Fibroblast of skin of back (primary cell): ENCODE data around the gene XYLT1.

Experiments
- DNase-seq: peaks from one replicate; pipeline ENCODE4 v3.0.0-alpha.2; 2013

XYLT1 gene

GRCh38 chr16:17281052-17281451, 189.7 kb downstream of the XYLT1 start:
- DNase-seq: no peak

- DNase-seq: no peak
These were observed 191.8 kb downstream of the XYLT1 start for GRCh38 chr16:17278988-17279387.

GRCh38 chr16:17277981-17278381, 192.8 kb downstream of the XYLT1 start:
- DNase-seq: no peak

- DNase-seq: no peak
These were observed 194.2 kb downstream of the XYLT1 start for GRCh38 chr16:17276610-17277009.

- no peak for DNase-seq
These were observed 194.7 kb downstream of the XYLT1 start for GRCh38 chr16:17276010-17276530.

GRCh38 chr16:17275076-17276009, 195.4 kb downstream of the XYLT1 start:
- peak; percentile 20 for DNase-seq

GRCh38 chr16:17273142-17273561, 197.6 kb downstream of the XYLT1 start:
- DNase-seq: peak; percentile 94

- DNase-seq: no peak
These were observed 198.0 kb downstream of the XYLT1 start for GRCh38 chr16:17272716-17273115.

- DNase-seq: peak; percentile 52
These were observed 199.1 kb downstream of the XYLT1 start for GRCh38 chr16:17271687-17272086.

GRCh38 chr16:17270683-17271109, 200.1 kb downstream of the XYLT1 start:
- DNase-seq: no peak

GRCh38 chr16:17270111-17270510, 200.6 kb downstream of the XYLT1 start:
- no peak for DNase-seq

- peak; percentile 38 for DNase-seq
These were observed 201.3 kb downstream of the XYLT1 start for GRCh38 chr16:17269439-17269838.

- no peak for DNase-seq
These were observed 204.0 kb downstream of the XYLT1 start for GRCh38 chr16:17266608-17267313.

- DNase-seq: no peak
These were observed 205.6 kb downstream of the XYLT1 start for GRCh38 chr16:17265154-17265553.

GRCh38 chr16:17261197-17261858, 209.4 kb downstream of the XYLT1 start:
- DNase-seq: no peak

GRCh38 chr16:17260276-17260849, 210.4 kb downstream of the XYLT1 start:
- no peak for DNase-seq

- DNase-seq: peak; percentile 53
These were observed 210.9 kb downstream of the XYLT1 start for GRCh38 chr16:17259751-17260270.

GRCh38 chr16:17258848-17259713, 211.7 kb downstream of the XYLT1 start:
- no peak for DNase-seq

- DNase-seq: no peak
These were observed 212.6 kb downstream of the XYLT1 start for GRCh38 chr16:17258077-17258599.

- DNase-seq: no peak
These were observed 213.2 kb downstream of the XYLT1 start for GRCh38 chr16:17257426-17258023.
